PC-3 (cell line): Measurements from ENCODE around the gene SYNGR4. TPM values are rescaled to one million over a fixed set of nuclear protein-coding genes. Genes with fewer than 3 reads are reported as not detected.
A peak's percentile ranks its signal among the peaks of the same experiment; 100 is the strongest.

Experiments used
- ATAC-seq: fragments of 200-7000 bp; cut with Tn5 transposase; 2 replicates; pipeline ENCODE4 v1.9.1; 2020; ENCODE audit warnings: mild to moderate bottlenecking, moderate library complexity
- BruUV-seq: library from RNA; stranded (reverse); fragments of 400-500 nt; replicated peaks from 2 replicates; lab custom pipeline; 2021; lab: Mats Ljungman, UMichigan
- CTCF ChIA-PET: fragments of 300-600 bp; sonication (Branson Sonifier 250); formaldehyde crosslinking; loops from one replicate; lab custom pipeline; 2022; ENCODE audit warnings: antibody characterized with exemption; lab: Charles Lee
- POLR2A ChIA-PET: fragments of 300-600 bp; sonication (Branson Sonifier 250); formaldehyde crosslinking; loops from one replicate; lab custom pipeline; 2022; ENCODE audit warnings: antibody characterized with exemption; ENCODE audit not compliant: unreplicated experiment; lab: Charles Lee
- DNase-seq: peaks from one replicate; pipeline ENCODE4 v3.0.0-alpha.2; 2015
- H2AFZ ChIP-seq: fragments of 300-600 bp; sonication (generic); 2 replicates; pipeline ENCODE4 v1.6.0; 2016; ENCODE audit warnings: antibody characterized with exemption, low read length
- H3F3A ChIP-seq: fragments of 300-600 bp; sonication (generic); one replicate; pipeline ENCODE4 v1.6.0; 2017; ENCODE audit warnings: antibody characterized with exemption, low read length, control low read depth, mild to moderate bottlenecking; ENCODE audit not compliant: unreplicated experiment
- H3K27ac ChIP-seq: fragments of 300-600 bp; sonication (generic); 2 replicates; pipeline ENCODE4 v1.5.1; 2016; ENCODE audit warnings: mild to moderate bottlenecking, low read length
- H3K27me3 ChIP-seq: fragments of 300-600 bp; sonication (generic); 2 replicates; pipeline ENCODE4 v1.6.1; 2016; ENCODE audit warnings: low read length, mixed read lengths
- H3K36me3 ChIP-seq: fragments of 300-600 bp; sonication (generic); 2 replicates; pipeline ENCODE4 v1.6.1; 2016; ENCODE audit warnings: low read depth, mixed run types, low read length, mixed read lengths
- H3K4me1 ChIP-seq: fragments of 300-600 bp; sonication (generic); 2 replicates; pipeline ENCODE4 v1.5.1; 2016; ENCODE audit warnings: low read length; ENCODE audit not compliant: insufficient read depth
- H3K4me2 ChIP-seq: fragments of 300-600 bp; sonication (generic); 2 replicates; pipeline ENCODE4 v1.6.0; 2016; ENCODE audit warnings: low read length
- H3K4me3 ChIP-seq: fragments of 300-600 bp; sonication (generic); 2 replicates; pipeline ENCODE4 v1.5.1; 2016; ENCODE audit warnings: mild to moderate bottlenecking, low read length, mixed read lengths
- H3K79me2 ChIP-seq: fragments of 300-600 bp; sonication (generic); 2 replicates; pipeline ENCODE4 v1.6.1; 2017; ENCODE audit warnings: low read length, mixed read lengths
- H3K9ac ChIP-seq: fragments of 300-600 bp; sonication (generic); 2 replicates; pipeline ENCODE4 v1.6.0; 2016; ENCODE audit warnings: mild to moderate bottlenecking, low read length
- H3K9me2 ChIP-seq: fragments of 300-600 bp; sonication (generic); replicated peaks from 2 replicates; pipeline ENCODE4 v1.6.1; 2016; ENCODE audit warnings: mixed run types, low read length, mixed read lengths
- H3K9me3 ChIP-seq: fragments of 300-600 bp; sonication (generic); 2 replicates; pipeline ENCODE4 v1.6.1; 2016; ENCODE audit warnings: low read length, mixed read lengths
- H4K20me1 ChIP-seq: fragments of 300-600 bp; sonication (generic); 2 replicates; pipeline ENCODE4 v1.6.1; 2016; ENCODE audit warnings: low read length, mixed read lengths
- CTCF ChIP-seq: fragments of 300-600 bp; sonication (generic); conservative IDR thresholded peaks from 2 replicates; pipeline ENCODE4 v1.5.1; 2017; ENCODE audit warnings: antibody characterized with exemption, low read depth, mild to moderate bottlenecking, low read length
- EZH2 ChIP-seq: fragments of 300-600 bp; sonication (generic); IDR thresholded peaks from one replicate; pipeline ENCODE4 v1.6.1; 2017; ENCODE audit warnings: antibody characterized with exemption, mild to moderate bottlenecking, low read length; ENCODE audit not compliant: unreplicated experiment
- EZH2phosphoT487 ChIP-seq: fragments of 300-600 bp; sonication (generic); IDR thresholded peaks from 2 replicates; pipeline ENCODE4 v1.6.1; 2018; ENCODE audit warnings: mild to moderate bottlenecking, antibody characterized with exemption, low read length, borderline replicate concordance
- intact Hi-C: fragments of 100-400 bp; cut with micrococcal nuclease; formaldehyde crosslinking; loops from 2 replicates; pipeline ENCODE4 v1.9.0; 2023
- total RNA-seq: library from RNA; depleted of rRNA; stranded (reverse); fragments of >200 nt; gene quantifications from 2 replicates; pipeline ENCODE4 v1.2.3, GENCODE V29; 2014

SYNGR4 gene
- total RNA-seq, 1 experiment from 2014 or later = not detected

- ChIA-PET POLR2A (no interaction called here), CTCF (interaction anchor here (0.5 kb wide), 1 partner anchor 52 kb away, joined by 3 read pairs; no protein-coding TSS in a partner anchor)
- Histone ChIP-seq H3K36me3 (no peaks in the 10 kb centered on the region), H3K9ac (peak within 1 kb of the TSS; percentile 80), H3K9me3 (no peaks in the 10 kb centered on the region), H3K4me1 (peaks cover 33% of the 10 kb centered on the region), H3K79me2 (no peaks in the 10 kb centered on the region), H4K20me1 (no peaks in the 10 kb centered on the region), H2AFZ (peak within 1 kb of the TSS; percentile 62), H3K27ac (peak within 1 kb of the TSS; percentile 71), H3K27me3 (no peaks in the 10 kb centered on the region), H3K4me2 (peak within 1 kb of the TSS; percentile 82), H3K4me3 (peak within 1 kb of the TSS; percentile 62), H3K9me2 (no peaks in the 10 kb centered on the region), H3F3A (no peaks in the 10 kb centered on the region)
- TF ChIP-seq CTCF (no peak), EZH2phosphoT487 (no peak), EZH2 (no peak)
- ATAC-seq = peak; percentile 13
- DNase-seq = peak; percentile 56
- intact Hi-C loops = no loop called here
- TSS peak; percentile 59 for BruUV-seq
Observed at GRCh38 chr19:48325265-48325910, 38.8 kb upstream of the SYNGR4 start, which contains the start of gene EMP3. TSS of gene EMP3 (plus strand) at chr19:48325552. CDS start at chr19:48326845, 1,293 bp downstream.

- Histone ChIP-seq H3K9me3 (no peaks in the 10 kb centered on the region), H3K4me2 (no peak overlapping the region), H3K27me3 (no peaks in the 10 kb centered on the region), H3K4me1 (peaks cover 28% of the 10 kb centered on the region), H3K9me2 (no peaks in the 10 kb centered on the region), H4K20me1 (no peaks in the 10 kb centered on the region), H3K79me2 (no peaks in the 10 kb centered on the region), H3K27ac (no peak overlapping the region), H2AFZ (no peak overlapping the region), H3K4me3 (no peak overlapping the region), H3K9ac (no peak overlapping the region), H3F3A (no peaks in the 10 kb centered on the region), H3K36me3 (no peaks in the 10 kb centered on the region)
- CTCF ChIA-PET = no interaction called here
- intact Hi-C loops = no loop called here
- BruUV-seq = no TSS peak
- TF ChIP-seq EZH2phosphoT487 (no peak), CTCF (no peak), EZH2 (no peak)
- DNase-seq = peak; percentile 34
- ATAC-seq = no peak
- POLR2A ChIA-PET = no interaction called here
Observed at GRCh38 chr19:48329167-48329891, 34.8 kb upstream of the SYNGR4 start.
